K562 (cell line): ENCODE results near the gene IDUA. TPM values are rescaled to one million over a fixed set of nuclear protein-coding genes. Genes with fewer than 3 reads are reported as not detected.
A peak's percentile ranks its signal among the peaks of the same experiment; 100 is the strongest.

ENCODE experiments used
- ATAC-seq: fragments of 200-7000 bp; cut with Tn5 transposase; 3 replicates; pipeline ENCODE4 v1.9.1; 2020; ENCODE audit warnings: moderate library complexity
- BruUV-seq: library from RNA; stranded (reverse); fragments of 400-500 nt; replicated peaks from 2 replicates; lab custom pipeline; 2021; lab: Mats Ljungman, UMichigan
- CTCF ChIA-PET: fragments of 300-600 bp; formaldehyde crosslinking; extraction: SDS; loops from one replicate; lab custom pipeline; 2021; ENCODE audit warnings: low intra/inter-chr PET ratio; lab: Yijun Ruan, JAX
- POLR2A ChIA-PET: fragments of 300-600, 350-650 bp; sonication (Branson Sonifier 250); formaldehyde crosslinking; extraction: SDS; loops from one replicate; lab custom pipeline; 2021; ENCODE audit warnings: antibody characterized with exemption, inconsistent platforms; lab: Yijun Ruan, JAX
- DNase-seq, 4 experiments: peaks; one replicate each; pipeline versions ENCODE4 v3.0.0 to v3.0.0-alpha.2; 2011 to 2018; ENCODE audit warnings: low spot score in 3 of 4, mixed read lengths in 3 of 4; ENCODE audit errors: extremely low read depth in 1 of 4
- FAIRE-seq: peaks from 2 replicates; lab custom pipeline; 2011; peaks lifted over from hg19 to GRCh38; lab: Jason Lieb, UNC
- H2AFZ ChIP-seq: 2 replicates; pipeline ENCODE4 v1.6.0; 2011; ENCODE audit warnings: low read depth, low read length, control low read depth, inconsistent platforms
- H3K27ac ChIP-seq: fragments of 200-600 bp; 3 replicates; pipeline ENCODE4 v1.8.0; 2011; ENCODE audit warnings: low read depth, mild to moderate bottlenecking, control low read depth, inconsistent platforms, low read length, moderate library complexity, mixed read lengths; ENCODE audit errors: extremely low read depth
- H3K27me3 ChIP-seq, 2 experiments: fragments of 300-600 bp in 1 of 2; 2 replicates in 1 of 2; 3 replicates in 1 of 2; pipeline versions ENCODE4 v1.6.0 to v1.8.0; 2011; ENCODE audit warnings: inconsistent platforms in 2 of 2, low read length in 2 of 2, mild to moderate bottlenecking in 1 of 2, mixed read lengths in 1 of 2, moderate library complexity in 1 of 2; ENCODE audit not compliant: control insufficient read depth in 2 of 2, insufficient read depth in 2 of 2
- H3K36me3 ChIP-seq: fragments of 300-600 bp; 3 replicates; pipeline ENCODE4 v1.8.0; 2011; ENCODE audit warnings: mild to moderate bottlenecking, low read length, inconsistent platforms; ENCODE audit not compliant: control insufficient read depth, insufficient read depth
- H3K4me1 ChIP-seq, 2 experiments: fragments of 200-600 bp in 1 of 2; replicated peaks in 1 of 2; 2 replicates in 1 of 2; 3 replicates in 1 of 2; pipeline versions ENCODE4 v1.5.1 to v1.8.0; 2011; ENCODE audit warnings: inconsistent platforms in 2 of 2, low read length in 2 of 2, mild to moderate bottlenecking in 1 of 2, mixed read lengths in 1 of 2, moderate library complexity in 1 of 2; ENCODE audit not compliant: control insufficient read depth in 2 of 2, insufficient read depth in 2 of 2
- H3K4me2 ChIP-seq: 2 replicates; pipeline ENCODE4 v1.6.1; 2011; ENCODE audit warnings: low read length, control low read depth, inconsistent platforms, mixed read lengths; ENCODE audit not compliant: insufficient read depth
- H3K4me3 ChIP-seq: fragments of 200-600 bp; sonication (generic), shearing (Covaris generic); 2 replicates; pipeline ENCODE4 v1.5.1; 2016; ENCODE audit warnings: control low read depth, inconsistent platforms
- H3K79me2 ChIP-seq: fragments of 200-600 bp; 3 replicates; pipeline ENCODE4 v1.8.0; 2011; ENCODE audit warnings: low read length, inconsistent platforms; ENCODE audit not compliant: control insufficient read depth, insufficient read depth
- H3K9ac ChIP-seq, 2 experiments: 2 replicates each; pipeline versions ENCODE4 v1.6.0 to v1.6.1; 2011; ENCODE audit warnings: low read depth in 2 of 2, low read length in 2 of 2, control low read depth in 1 of 2, inconsistent platforms in 1 of 2, mild to moderate bottlenecking in 1 of 2, mixed read lengths in 1 of 2; ENCODE audit not compliant: insufficient read depth in 1 of 2
- H3K9me1 ChIP-seq: one replicate; pipeline ENCODE4 v1.6.0; 2011; ENCODE audit warnings: inconsistent platforms, mild to moderate bottlenecking, low read length, moderate library complexity; ENCODE audit not compliant: control insufficient read depth, insufficient read depth
- H3K9me3 ChIP-seq: replicated peaks from 2 replicates; pipeline ENCODE4 v1.5.1; 2011; ENCODE audit warnings: low read depth, low read length, inconsistent platforms; ENCODE audit not compliant: control insufficient read depth, insufficient read depth
- H4K20me1 ChIP-seq: replicated peaks from 2 replicates; pipeline ENCODE4 v1.6.1; 2011; ENCODE audit warnings: low read length, inconsistent platforms, mixed read lengths; ENCODE audit not compliant: control insufficient read depth, insufficient read depth
- ARID2 ChIP-seq: fragments of 450-650 bp; IDR thresholded peaks from 2 replicates; pipeline ENCODE4 v1.6.1; 2017; ENCODE audit warnings: antibody characterized with exemption, mild to moderate bottlenecking
- HDGF ChIP-seq: fragments of 450-650 bp; IDR thresholded peaks from 2 replicates; pipeline ENCODE4 v1.6.1; 2016
- KDM1A ChIP-seq, 2 experiments: fragments of 450-650 bp; IDR thresholded peaks; 2 replicates each; pipeline ENCODE4 v1.6.1; 2016; ENCODE audit warnings: mild to moderate bottlenecking in 2 of 2
- MLLT1 ChIP-seq, 2 experiments: fragments of 450-650 bp; IDR thresholded peaks; 2 replicates each; pipeline ENCODE4 v1.6.1; 2016
- NCOR1 ChIP-seq: fragments of 450-650 bp; IDR thresholded peaks from 2 replicates; pipeline ENCODE4 v1.6.1; 2016; ENCODE audit warnings: mild to moderate bottlenecking, moderate library complexity
- PHF20 ChIP-seq: fragments of 450-650 bp; IDR thresholded peaks from 2 replicates; pipeline ENCODE4 v1.6.1; 2018; ENCODE audit not compliant: partially characterized antibody
- PRMT5 ChIP-seq: sonication (generic); formaldehyde crosslinking; IDR thresholded peaks from 2 replicates; pipeline ENCODE4 v1.5.0; 2020; ENCODE audit warnings: missing genetic modification reagents
- SMARCA5 ChIP-seq: fragments of 450-650 bp; IDR thresholded peaks from 2 replicates; pipeline ENCODE4 v1.6.1; 2016
- SNAPC5 ChIP-seq: fragments of 250-450 bp; sonication (Bioruptor Pico); IDR thresholded peaks from 2 replicates; pipeline ENCODE4 v1.8.0; 2021; ENCODE audit warnings: moderate library complexity, mild to moderate bottlenecking, inconsistent platforms
- ZBTB43 ChIP-seq: sonication (generic); formaldehyde crosslinking; IDR thresholded peaks from 2 replicates; pipeline ENCODE4 v1.8.0; 2023; ENCODE audit warnings: mild to moderate bottlenecking, missing genetic modification reagents
- ZC3H4 ChIP-seq: sonication (generic); formaldehyde crosslinking; IDR thresholded peaks from 2 replicates; pipeline ENCODE4 v1.9.0; 2021; ENCODE audit warnings: missing genetic modification reagents, borderline replicate concordance
- ZFX ChIP-seq: sonication (generic); formaldehyde crosslinking; IDR thresholded peaks from 2 replicates; pipeline ENCODE4 v1.8.0; 2022; ENCODE audit warnings: mild to moderate bottlenecking, missing genetic modification reagents, moderate library complexity
- ZNF121 ChIP-seq: sonication (generic); formaldehyde crosslinking; conservative IDR thresholded peaks from 2 replicates; pipeline ENCODE4 v1.8.0; 2022; ENCODE audit warnings: missing genetic modification reagents
- ZNF583 ChIP-seq: fragments of 250-450 bp; sonication (Bioruptor Pico); IDR thresholded peaks from 2 replicates; pipeline ENCODE4 v1.4.0; 2020
- ZNF695 ChIP-seq: fragments of 450-650 bp; formaldehyde crosslinking; IDR thresholded peaks from 2 replicates; pipeline ENCODE4 v1.4.0; 2020; ENCODE audit warnings: mild to moderate bottlenecking, moderate library complexity
- ZNF766 ChIP-seq: fragments of 200-800 bp; sonication (Bioruptor generic); conservative IDR thresholded peaks from 2 replicates; pipeline ENCODE4 v1.6.1; 2016; ENCODE audit warnings: missing genetic modification characterization, missing compliant biosample characterization
- WGBS: fragments of 100-300 bp; shearing (Covaris generic); methylation state at CpG from one replicate; pipeline ENCODE4 v1.1.6; 2016; ENCODE audit warnings: low coverage, mixed read lengths; ENCODE audit not compliant: insufficient coverage; ENCODE audit errors: missing lambda C conversion rate; 5-methylcytosine and 5-hydroxymethylcytosine counted together
- in situ Hi-C: fragments of 300-500 bp; cut with MboI; formaldehyde crosslinking; loops from 4 replicates; pipeline ENCODE4 v1.15.0; 2018; ENCODE audit warnings: inconsistent platforms, mixed read lengths
- intact Hi-C: fragments of 100-400 bp; cut with micrococcal nuclease; formaldehyde crosslinking; loops from 2 replicates; pipeline ENCODE4 v1.14.2; 2022
- polyA plus RNA-seq, 8 experiments: library from polyadenylated mRNA; depleted of rRNA in 4 of 8; stranded (reverse) in 5 of 8; unstranded in 3 of 8; fragments of >200 nt; fragmentation: Nextera tagmentation in 2 of 8; fragmentation: Illumina TruSeq in 1 of 8; extraction: Ambion mirVana in 2 of 8; extraction: Trizol in 1 of 8; gene quantifications; 2 replicates each; pipeline versions ENCODE4 v1.2.1 to v1.2.3, GENCODE V29; 2011 to 2014; ENCODE audit warnings: inconsistent platforms in 1 of 8, missing spikeins in 1 of 8
- total RNA-seq, 7 experiments: library from RNA; depleted of rRNA in 6 of 7; stranded (reverse); fragments of >200 nt in 6 of 7; fragmentation: Illumina TruSeq in 2 of 7; extraction: Trizol in 2 of 7; gene quantifications; 2 replicates each; pipeline versions ENCODE4 v1.2.1 to v1.2.3, GENCODE V29; 2011 to 2021; ENCODE audit warnings: low replicate concordance in 1 of 7
- TF ChIP-seq, protein P1 (sequence below): sonication (generic); formaldehyde crosslinking; IDR thresholded peaks from 2 replicates; pipeline ENCODE4 v1.8.0; 2022; ENCODE audit warnings: mild to moderate bottlenecking, low read depth, missing genetic modification reagents

Gene IDUA
- total and polyA plus RNA-seq, 9 of the 15 experiments (the other 6 are each of a cell fraction or from before 2014, with no cell fraction given), result 0.04 to 16.1 (median 1.2) TPM

DNA sequence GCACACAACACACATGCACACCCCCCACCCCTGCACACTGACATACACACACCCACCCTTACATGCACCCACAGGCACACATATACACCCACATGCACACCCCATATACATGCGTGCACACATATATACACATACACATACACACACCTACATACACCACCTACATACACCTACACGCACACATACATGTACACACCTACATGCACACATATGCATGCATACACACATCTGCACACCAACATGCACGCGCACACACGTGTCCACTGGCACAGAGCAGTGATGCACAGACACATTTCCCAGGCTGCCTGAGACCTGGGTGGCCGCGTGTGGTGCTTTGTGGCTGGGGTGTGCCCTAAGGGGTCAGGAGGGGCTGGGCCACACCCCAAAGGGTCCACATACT is 56.3 kb downstream of the IDUA start:
- Histone ChIP-seq H3K4me3 (no peak overlapping the region), H3K9me3 (no peaks in the 10 kb centered on the region), H3K79me2 (no peaks in the 10 kb centered on the region), H3K4me1 (peaks cover 50 to 84% of the 10 kb centered on the region in 2 experiments), H3K27ac (peak overlapping the region; percentile 97; the same call in 2 of the 3 replicates), H2AFZ (peak overlapping the region; percentile 64), H3K9me1 (no peaks in the 10 kb centered on the region), H3K27me3 (peaks cover 0 to 11% of the 10 kb centered on the region in 2 experiments; a peak in 2 of 5 replicates), H3K9ac (peak overlapping the region; percentile 84 to 85; a peak in 3 of 4 replicates), H4K20me1 (no peaks in the 10 kb centered on the region), H3K36me3 (no peaks in the 10 kb centered on the region), H3K4me2 (peak overlapping the region; percentile 67)
- no TSS peak for BruUV-seq
- ChIA-PET CTCF (interaction anchor here (0.7 kb wide), 1 partner anchor 31 kb away, joined by 3 read pairs; no protein-coding TSS in a partner anchor), POLR2A (interaction anchor here (0.6 to 0.9 kb wide), 4 partner anchors 10 to 266 kb away, joined by 3 to 4 read pairs (median 3); no protein-coding TSS in a partner anchor)
- WGBS, result 34% methylated on average over 7 of the region's 7 CpGs
- ATAC-seq (no peak), DNase-seq (no peak), FAIRE-seq (no peak)
- intact Hi-C loops (loop anchor here (10.0 kb wide), 1 partner anchor 48 kb away; the partner anchor contains the start of gene SLC26A1), in situ Hi-C loops (no loop called here)
- TF ChIP-seq ZNF583 (CRISPR knock-in tag) (no peak), NCOR1 (peak; percentile 12; the same call in 1 of the 2 replicates), SNAPC5 (CRISPR knock-in tag) (no peak), ZNF766 (no peak), HDGF (peak; percentile 80), SMARCA5 (peak; percentile 67; the same call in 1 of the 2 replicates), PRMT5 (CRISPR knock-in tag) (no peak), ZBTB43 (CRISPR knock-in tag) (peak; percentile 85), ARID2 (peak; percentile 99), MLLT1 (IDR thresholded peaks at IDR 0.05) (peak; percentile 12 to 26; a peak in 1 of 4 replicates), ZC3H4 (CRISPR knock-in tag) (0 out of 2 replicates have a peak, but pooled peaks have one; percentile 52), ZNF695 (CRISPR knock-in tag) (no peak), ZFX (CRISPR knock-in tag) (no peak), PHF20 (peak; percentile 78), ZNF121 (CRISPR knock-in tag) (no peak), KDM1A (IDR thresholded peaks at IDR 0.05) (peak in 1 of 2 experiments; percentile 100; a peak in 2 of 4 replicates)
- TF ChIP-seq, protein P1, sequence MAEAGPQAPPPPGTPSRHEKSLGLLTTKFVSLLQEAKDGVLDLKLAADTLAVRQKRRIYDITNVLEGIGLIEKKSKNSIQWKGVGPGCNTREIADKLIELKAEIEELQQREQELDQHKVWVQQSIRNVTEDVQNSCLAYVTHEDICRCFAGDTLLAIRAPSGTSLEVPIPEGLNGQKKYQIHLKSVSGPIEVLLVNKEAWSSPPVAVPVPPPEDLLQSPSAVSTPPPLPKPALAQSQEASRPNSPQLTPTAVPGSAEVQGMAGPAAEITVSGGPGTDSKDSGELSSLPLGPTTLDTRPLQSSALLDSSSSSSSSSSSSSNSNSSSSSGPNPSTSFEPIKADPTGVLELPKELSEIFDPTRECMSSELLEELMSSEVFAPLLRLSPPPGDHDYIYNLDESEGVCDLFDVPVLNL (CRISPR knock-in tag), result peak; percentile 46; the same call in 1 of the 2 replicates
